ENCODE measurements around the gene CHMP2A.
A peak's percentile ranks its signal among the peaks of the same experiment; 100 is the strongest.

CHMP2A gene

DNA sequence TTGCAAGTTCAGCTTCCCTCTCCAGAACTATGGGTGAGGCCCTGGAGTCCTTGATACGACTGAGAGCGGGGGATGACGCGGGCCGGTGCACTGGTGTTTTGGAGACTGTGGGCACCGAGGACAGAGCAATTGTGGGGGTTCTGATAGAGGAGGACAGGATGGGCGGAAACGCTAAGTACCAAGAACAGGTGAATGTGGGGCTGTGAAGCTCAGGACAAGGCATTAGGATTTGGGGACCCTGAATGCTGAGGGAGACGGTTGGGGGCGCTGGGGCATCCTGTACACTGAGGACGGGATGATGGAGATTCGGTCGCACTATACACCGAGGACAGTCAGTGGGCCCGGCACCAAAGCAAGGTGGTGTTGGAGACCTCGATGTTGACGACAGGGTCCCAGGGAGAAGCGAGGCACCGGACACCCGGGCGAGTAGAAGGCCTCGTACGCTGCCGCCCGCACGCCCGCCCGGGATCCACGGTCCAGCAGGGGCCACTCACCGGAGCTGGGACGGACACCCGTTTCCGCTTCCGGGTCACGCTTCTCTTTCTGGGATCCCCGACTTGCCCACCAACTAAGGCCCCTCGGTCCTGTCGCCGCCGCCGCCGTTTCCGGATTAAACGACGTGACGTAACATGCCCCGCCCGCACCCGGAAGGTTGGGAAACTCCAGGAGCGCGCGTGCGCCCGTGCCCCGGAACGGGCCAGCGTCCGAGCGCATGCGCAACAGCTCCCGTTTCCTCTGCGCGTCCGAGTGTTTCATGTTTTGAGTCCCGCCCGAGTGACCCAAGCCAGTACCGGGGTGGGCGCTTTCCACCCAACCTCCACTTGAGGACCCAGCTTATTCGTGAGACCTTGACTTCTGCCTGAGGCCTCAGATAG, at the start of gene CHMP2A:
Gene CHMP2A (minus strand): TSS at position 612 of the 875 bp plus-strand sequence. CDS start 893 bp downstream, outside the sequence.
- peak within 1 kb of the TSS; percentile 67 for H3K4me3 ChIP-seq (ENCODE audit: low read depth, low read length)
- TF ChIP-seq, protein P1, sequence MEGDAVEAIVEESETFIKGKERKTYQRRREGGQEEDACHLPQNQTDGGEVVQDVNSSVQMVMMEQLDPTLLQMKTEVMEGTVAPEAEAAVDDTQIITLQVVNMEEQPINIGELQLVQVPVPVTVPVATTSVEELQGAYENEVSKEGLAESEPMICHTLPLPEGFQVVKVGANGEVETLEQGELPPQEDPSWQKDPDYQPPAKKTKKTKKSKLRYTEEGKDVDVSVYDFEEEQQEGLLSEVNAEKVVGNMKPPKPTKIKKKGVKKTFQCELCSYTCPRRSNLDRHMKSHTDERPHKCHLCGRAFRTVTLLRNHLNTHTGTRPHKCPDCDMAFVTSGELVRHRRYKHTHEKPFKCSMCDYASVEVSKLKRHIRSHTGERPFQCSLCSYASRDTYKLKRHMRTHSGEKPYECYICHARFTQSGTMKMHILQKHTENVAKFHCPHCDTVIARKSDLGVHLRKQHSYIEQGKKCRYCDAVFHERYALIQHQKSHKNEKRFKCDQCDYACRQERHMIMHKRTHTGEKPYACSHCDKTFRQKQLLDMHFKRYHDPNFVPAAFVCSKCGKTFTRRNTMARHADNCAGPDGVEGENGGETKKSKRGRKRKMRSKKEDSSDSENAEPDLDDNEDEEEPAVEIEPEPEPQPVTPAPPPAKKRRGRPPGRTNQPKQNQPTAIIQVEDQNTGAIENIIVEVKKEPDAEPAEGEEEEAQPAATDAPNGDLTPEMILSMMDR (IDR thresholded peaks at IDR 0.05; ENCODE audit: low read depth, low read length, missing control alignments), result no peak
- in situ Hi-C loops (cut with HindIII; ENCODE audit: low sequenced_read_pairs), result no loop called here
- peak; percentile 86 for DNase-seq (ENCODE audit: low read depth)

DNA sequence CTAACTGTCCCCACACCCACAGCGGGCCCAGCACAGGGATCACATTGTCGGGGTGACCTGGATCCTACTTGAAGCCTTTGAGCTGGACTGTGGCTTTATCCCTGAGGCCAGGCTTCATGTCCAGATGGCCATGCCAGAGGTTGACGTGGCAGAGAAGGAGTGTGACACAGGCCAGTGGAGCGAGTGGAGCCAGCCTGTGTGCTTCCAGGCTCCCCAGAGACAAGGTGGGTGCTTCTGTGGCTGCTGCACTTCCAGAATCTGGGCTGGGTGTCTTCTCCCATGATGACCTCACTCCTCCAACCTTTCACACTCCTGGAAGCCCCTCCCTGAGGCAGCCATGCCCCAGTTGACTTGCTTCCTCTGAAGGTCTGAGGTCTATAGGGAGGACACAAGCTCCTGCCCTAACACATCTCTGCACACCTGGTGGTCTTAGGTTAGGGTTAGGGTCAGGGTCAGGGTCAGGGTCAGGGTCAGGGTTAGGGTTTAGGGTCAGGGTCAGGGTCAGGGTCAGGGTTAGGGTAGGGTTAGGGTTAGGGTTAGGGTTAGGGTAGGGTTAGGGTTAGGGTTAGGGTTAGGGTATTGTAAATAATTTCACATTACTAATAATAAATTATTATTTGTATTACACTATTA, 31.3 kb upstream of the CHMP2A start:
- DNase-seq (ENCODE audit: low read depth), result no peak
- no peak overlapping the region for H3K4me3 ChIP-seq (ENCODE audit: low read depth, low read length)
- TF ChIP-seq, protein P1 (IDR thresholded peaks at IDR 0.05; ENCODE audit: low read depth, low read length, missing control alignments), result no peak
- in situ Hi-C loops (cut with HindIII; ENCODE audit: low sequenced_read_pairs), result no loop called here

DNA sequence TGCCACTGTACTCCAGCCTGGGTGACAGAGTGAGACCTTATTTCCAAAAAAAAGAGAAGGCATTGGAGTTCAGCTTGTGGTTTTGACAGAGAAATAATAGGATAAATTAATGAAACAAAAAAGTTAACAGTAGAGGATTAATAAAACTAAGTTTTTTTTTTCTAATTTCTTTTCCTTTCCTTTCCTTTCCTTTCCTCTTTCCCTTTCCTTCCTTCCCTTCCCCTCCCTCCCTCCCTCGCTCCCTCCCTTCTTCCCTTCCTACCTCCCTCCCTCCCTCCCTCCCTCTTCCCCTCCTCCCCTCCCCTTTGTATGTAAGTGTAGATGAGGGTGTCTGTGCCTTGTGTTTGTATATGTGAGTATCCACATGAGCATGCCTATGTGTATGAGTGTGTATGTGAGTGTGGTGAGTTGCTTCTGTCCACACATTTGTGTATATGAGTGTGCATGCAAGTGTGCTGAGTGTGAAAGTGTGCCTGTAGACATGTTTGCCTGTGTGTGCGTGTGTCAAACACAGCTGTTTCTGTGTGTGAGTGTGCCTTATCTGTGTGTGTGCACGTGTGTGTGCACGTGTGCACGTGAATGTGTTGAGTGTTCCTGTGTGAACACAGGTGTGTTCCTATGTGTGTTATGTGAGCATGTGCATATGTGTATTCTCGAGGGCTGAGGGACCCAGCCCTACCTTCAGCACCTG, 30.7 kb upstream of the CHMP2A start:
- in situ Hi-C loops (cut with HindIII; ENCODE audit: low sequenced_read_pairs), result no loop called here
- no peak for DNase-seq (ENCODE audit: low read depth)
- TF ChIP-seq, protein P1 (IDR thresholded peaks at IDR 0.05; ENCODE audit: low read depth, low read length, missing control alignments), result no peak
- no peak overlapping the region for H3K4me3 ChIP-seq (ENCODE audit: low read depth, low read length)

DNA sequence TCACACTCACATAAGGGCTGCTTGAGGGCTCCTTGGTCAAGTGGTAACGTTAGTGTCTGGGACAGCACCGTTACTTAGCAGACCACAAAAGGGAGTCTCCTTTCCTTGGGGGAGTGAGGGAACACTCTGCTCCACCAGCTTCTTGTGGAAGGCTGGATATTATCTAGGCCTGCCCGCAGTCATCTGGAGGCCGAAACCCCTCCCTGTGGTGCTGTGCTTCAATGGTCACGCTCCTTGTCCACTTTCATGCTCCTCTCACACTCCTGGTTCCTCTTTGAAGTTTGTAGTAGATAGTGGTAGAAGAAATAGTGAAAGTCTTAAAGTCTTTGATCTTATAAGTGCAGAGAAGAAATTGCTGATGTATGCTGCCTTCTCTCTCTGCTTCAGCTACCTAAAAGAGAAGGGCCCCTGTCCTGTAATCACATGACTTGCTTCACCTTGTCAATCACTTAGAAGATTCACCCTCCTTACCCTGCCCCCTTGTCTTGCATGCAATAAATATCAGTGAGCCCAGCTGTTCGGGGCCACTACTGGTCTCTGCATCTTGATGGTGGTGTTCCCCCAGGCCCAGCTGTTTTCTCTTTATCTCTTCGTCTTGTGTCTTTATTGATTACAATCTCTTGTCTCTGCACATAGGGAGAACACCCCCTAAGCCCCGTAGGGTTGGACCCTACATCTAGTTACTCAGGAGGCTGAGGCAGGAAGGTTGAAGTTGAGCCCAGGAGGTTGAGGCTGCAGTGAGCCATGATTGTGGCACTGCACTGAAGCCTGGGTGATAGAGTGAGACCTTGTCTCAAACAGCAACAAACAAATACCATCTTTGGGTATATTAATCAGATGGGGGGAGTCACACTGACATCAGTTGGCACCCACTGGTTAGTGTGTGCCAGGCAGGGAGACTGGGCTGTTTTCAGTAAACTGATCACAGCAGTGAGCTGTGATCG, 29.9 kb upstream of the CHMP2A start:
- TF ChIP-seq, protein P1 (IDR thresholded peaks at IDR 0.05; ENCODE audit: low read depth, low read length, missing control alignments), result no peak
- no peak overlapping the region for H3K4me3 ChIP-seq (ENCODE audit: low read depth, low read length)
- DNase-seq (ENCODE audit: low read depth), result no peak
- in situ Hi-C loops (cut with HindIII; ENCODE audit: low sequenced_read_pairs), result no loop called here

DNA sequence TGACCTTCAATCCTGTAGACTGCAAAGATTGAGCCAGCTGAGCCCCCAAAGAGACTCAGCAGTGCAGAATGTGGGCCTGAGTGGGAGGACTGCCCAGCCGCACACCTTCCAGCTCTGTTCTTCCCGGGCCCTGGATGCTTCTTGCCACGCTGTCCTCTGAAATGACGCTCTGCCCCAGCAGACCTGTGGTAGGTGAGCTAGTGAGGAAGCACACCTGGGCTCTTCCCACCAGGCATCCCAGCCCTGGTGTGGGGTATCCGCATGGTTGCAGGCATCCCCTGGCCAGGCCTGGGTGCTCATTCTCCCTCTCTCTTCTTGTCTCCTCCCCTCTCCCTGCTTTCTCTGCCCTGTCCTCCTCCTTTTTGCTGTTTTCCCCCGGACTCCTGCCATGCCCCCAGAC, 28.1 kb upstream of the CHMP2A start:
- in situ Hi-C loops (cut with HindIII; ENCODE audit: low sequenced_read_pairs), result no loop called here
- DNase-seq (ENCODE audit: low read depth), result no peak
- TF ChIP-seq, protein P1 (IDR thresholded peaks at IDR 0.05; ENCODE audit: low read depth, low read length, missing control alignments), result no peak
- H3K4me3 ChIP-seq (ENCODE audit: low read depth, low read length), result no peak overlapping the region
